Ishikawa (cell line): ENCODE measurements around the gene CAMK1D.

ENCODE experiments used
- CEBPB ChIP-seq: IDR thresholded peaks from 2 replicates; pipeline ENCODE4 v1.6.1; 2012
- CREB1 ChIP-seq: IDR thresholded peaks from 2 replicates; pipeline ENCODE4 v1.6.1; 2012; ENCODE audit warnings: low read depth
- EGR1 ChIP-seq: IDR thresholded peaks from 2 replicates; pipeline ENCODE4 v1.6.1; 2012
- EP300 ChIP-seq: IDR thresholded peaks from 2 replicates; pipeline ENCODE4 v1.6.1; 2012; ENCODE audit warnings: borderline replicate concordance
- FOXM1 ChIP-seq: IDR thresholded peaks from 2 replicates; pipeline ENCODE4 v1.6.1; 2012; ENCODE audit warnings: low read depth, borderline replicate concordance
- MAX ChIP-seq: IDR thresholded peaks from 2 replicates; pipeline ENCODE4 v1.6.1; 2012
- NFIC ChIP-seq: IDR thresholded peaks from 2 replicates; pipeline ENCODE4 v1.6.1; 2012
- RAD21 ChIP-seq: IDR thresholded peaks from 2 replicates; pipeline ENCODE4 v1.6.1; 2012; ENCODE audit warnings: low read depth
- REST ChIP-seq: IDR thresholded peaks from 2 replicates; pipeline ENCODE4 v1.6.1; 2012; ENCODE audit warnings: low read depth, mild to moderate bottlenecking
- TAF1 ChIP-seq: IDR thresholded peaks from 2 replicates; pipeline ENCODE4 v1.6.1; 2012; ENCODE audit warnings: low read depth, mild to moderate bottlenecking
- TCF12 ChIP-seq: IDR thresholded peaks from 2 replicates; pipeline ENCODE4 v1.6.1; 2012; ENCODE audit warnings: low read depth
- TEAD4 ChIP-seq: IDR thresholded peaks from 2 replicates; pipeline ENCODE4 v1.6.1; 2012
- YY1 ChIP-seq: IDR thresholded peaks from 2 replicates; pipeline ENCODE4 v1.6.1; 2012; ENCODE audit warnings: low read depth
- ZBTB7A ChIP-seq: IDR thresholded peaks from 2 replicates; pipeline ENCODE4 v1.6.1; 2012; ENCODE audit warnings: low read depth
- TF ChIP-seq, protein P1 (sequence below): IDR thresholded peaks from 2 replicates; pipeline ENCODE4 v1.6.1; 2012

CAMK1D gene

GRCh38 chr10:12500381-12501303 is 151.3 kb downstream of the CAMK1D start:
- TF ChIP-seq REST (no peak), NFIC (peak; percentile 54; the same call in 1 of the 2 replicates), TCF12 (no peak), FOXM1 (no peak)

GRCh38 chr10:12501324-12501723 is 152.0 kb downstream of the CAMK1D start:
- no peak for TF ChIP-seq TAF1

GRCh38 chr10:12501841-12502525 is 152.6 kb downstream of the CAMK1D start:
- TF ChIP-seq TAF1 (no peak), TCF12 (no peak), CEBPB (no peak), EGR1 (no peak), FOXM1 (no peak), ZBTB7A (no peak), TEAD4 (no peak), RAD21 (no peak), YY1 (no peak), REST (no peak)

GRCh38 chr10:12502526-12503274 is 153.4 kb downstream of the CAMK1D start:
- TF ChIP-seq CEBPB (no peak), FOXM1 (no peak), TAF1 (no peak), TEAD4 (no peak), REST (no peak), TCF12 (no peak), RAD21 (no peak), EP300 (no peak), NFIC (no peak), CREB1 (no peak), ZBTB7A (no peak), YY1 (no peak), MAX (no peak), EGR1 (no peak)
- TF ChIP-seq, protein P1, sequence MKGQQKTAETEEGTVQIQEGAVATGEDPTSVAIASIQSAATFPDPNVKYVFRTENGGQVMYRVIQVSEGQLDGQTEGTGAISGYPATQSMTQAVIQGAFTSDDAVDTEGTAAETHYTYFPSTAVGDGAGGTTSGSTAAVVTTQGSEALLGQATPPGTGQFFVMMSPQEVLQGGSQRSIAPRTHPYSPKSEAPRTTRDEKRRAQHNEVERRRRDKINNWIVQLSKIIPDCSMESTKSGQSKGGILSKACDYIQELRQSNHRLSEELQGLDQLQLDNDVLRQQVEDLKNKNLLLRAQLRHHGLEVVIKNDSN: no peak
